Raji (cell line): Measurements from ENCODE around the gene HOPX.

Source experiments
- POLR2A ChIP-seq: IDR thresholded peaks from 2 replicates; pipeline ENCODE4 v1.6.1; 2011; ENCODE audit warnings: low read depth, low read length, control low read depth; ENCODE audit not compliant: insufficient read depth

The HOPX gene

GRCh38 chr4:56681158-56681852, at the start of gene HOPX:
Gene HOPX, minus strand, starts transcription at chr4:56681296. Its CDS starts 23,480 bp downstream, at chr4:56657816.
- TF ChIP-seq POLR2A = no peak

GRCh38 chr4:56730097-56730496, 49.0 kb upstream of the HOPX start:
- no peak for TF ChIP-seq POLR2A

- TF ChIP-seq POLR2A = no peak
These were observed 47.4 kb upstream of the HOPX start for GRCh38 chr4:56728512-56728911.

GRCh38 chr4:56727150-56727549, 46.1 kb upstream of the HOPX start:
- TF ChIP-seq POLR2A = no peak

GRCh38 chr4:56723659-56724230, 42.6 kb upstream of the HOPX start:
- TF ChIP-seq POLR2A = no peak

- TF ChIP-seq POLR2A = no peak
These were observed 42.1 kb upstream of the HOPX start for GRCh38 chr4:56723201-56723605.

GRCh38 chr4:56708146-56708545, 27.1 kb upstream of the HOPX start:
- no peak for TF ChIP-seq POLR2A

- no peak for TF ChIP-seq POLR2A
These were observed 24.9 kb upstream of the HOPX start for GRCh38 chr4:56705966-56706365.

- no peak for TF ChIP-seq POLR2A
These were observed 24.2 kb upstream of the HOPX start for GRCh38 chr4:56705334-56705733.

GRCh38 chr4:56704089-56704871, 23.2 kb upstream of the HOPX start:
- TF ChIP-seq POLR2A = no peak

- no peak for TF ChIP-seq POLR2A
These were observed 22.3 kb upstream of the HOPX start for GRCh38 chr4:56703378-56703777.

- no peak for TF ChIP-seq POLR2A
These were observed 20.5 kb upstream of the HOPX start for GRCh38 chr4:56701644-56702043.

GRCh38 chr4:56701161-56701480, 20.0 kb upstream of the HOPX start:
- no peak for TF ChIP-seq POLR2A

GRCh38 chr4:56699537-56700105, 18.5 kb upstream of the HOPX start:
- no peak for TF ChIP-seq POLR2A

GRCh38 chr4:56698329-56698728, 17.2 kb upstream of the HOPX start:
- TF ChIP-seq POLR2A = no peak

GRCh38 chr4:56696056-56696455, 15.0 kb upstream of the HOPX start:
- no peak for TF ChIP-seq POLR2A
